GM21825 (cell line): ENCODE results near the gene ADSL.

ENCODE experiments used
- ATAC-seq: cut with Tn5 transposase; IDR thresholded peaks from one replicate; pipeline ENCODE4 v1.9.1; 2021; ENCODE audit warnings: mild to moderate bottlenecking, moderate library complexity; ENCODE audit not compliant: unreplicated experiment

Gene ADSL

DNA sequence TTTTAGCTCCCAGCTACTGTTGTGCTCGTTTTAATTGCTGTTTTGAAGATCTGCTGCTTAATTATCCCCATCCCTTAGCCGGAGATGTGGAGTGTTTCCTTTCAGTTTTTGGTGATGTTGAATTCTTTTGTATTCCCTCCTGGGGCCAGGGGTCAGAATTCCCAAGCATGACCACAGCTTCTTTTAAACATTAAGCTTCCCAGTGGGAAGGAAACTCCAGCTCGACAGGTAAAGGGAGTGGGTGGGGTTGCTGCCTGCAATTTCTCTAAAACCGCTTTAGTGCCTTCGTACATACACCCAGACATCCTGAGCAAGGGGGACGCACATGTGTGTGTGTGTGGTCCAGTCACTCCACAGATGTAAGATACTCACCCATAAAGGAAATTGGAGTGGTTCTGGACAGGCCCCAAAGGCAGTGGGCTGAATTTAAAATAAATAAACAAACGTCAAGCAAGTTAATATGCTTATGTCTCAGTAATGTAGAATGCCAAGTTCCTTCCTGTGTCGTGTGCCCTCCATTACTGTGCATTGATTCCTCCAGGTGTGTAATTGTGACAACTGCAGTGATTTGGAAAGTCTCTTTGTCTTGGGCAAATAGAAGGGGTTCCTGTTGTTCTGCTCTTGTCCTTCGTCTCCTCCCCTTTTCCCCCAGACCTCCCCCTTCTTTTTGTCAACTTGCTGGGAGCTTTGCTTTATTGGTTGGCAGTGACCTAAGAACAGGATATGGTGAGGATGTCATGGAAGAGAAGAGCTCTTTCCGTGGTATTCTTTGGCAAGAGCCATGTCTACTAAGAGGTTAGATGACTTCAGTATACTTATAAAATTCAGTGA, 19.2 kb upstream of the ADSL start:
- no peak for ATAC-seq

DNA sequence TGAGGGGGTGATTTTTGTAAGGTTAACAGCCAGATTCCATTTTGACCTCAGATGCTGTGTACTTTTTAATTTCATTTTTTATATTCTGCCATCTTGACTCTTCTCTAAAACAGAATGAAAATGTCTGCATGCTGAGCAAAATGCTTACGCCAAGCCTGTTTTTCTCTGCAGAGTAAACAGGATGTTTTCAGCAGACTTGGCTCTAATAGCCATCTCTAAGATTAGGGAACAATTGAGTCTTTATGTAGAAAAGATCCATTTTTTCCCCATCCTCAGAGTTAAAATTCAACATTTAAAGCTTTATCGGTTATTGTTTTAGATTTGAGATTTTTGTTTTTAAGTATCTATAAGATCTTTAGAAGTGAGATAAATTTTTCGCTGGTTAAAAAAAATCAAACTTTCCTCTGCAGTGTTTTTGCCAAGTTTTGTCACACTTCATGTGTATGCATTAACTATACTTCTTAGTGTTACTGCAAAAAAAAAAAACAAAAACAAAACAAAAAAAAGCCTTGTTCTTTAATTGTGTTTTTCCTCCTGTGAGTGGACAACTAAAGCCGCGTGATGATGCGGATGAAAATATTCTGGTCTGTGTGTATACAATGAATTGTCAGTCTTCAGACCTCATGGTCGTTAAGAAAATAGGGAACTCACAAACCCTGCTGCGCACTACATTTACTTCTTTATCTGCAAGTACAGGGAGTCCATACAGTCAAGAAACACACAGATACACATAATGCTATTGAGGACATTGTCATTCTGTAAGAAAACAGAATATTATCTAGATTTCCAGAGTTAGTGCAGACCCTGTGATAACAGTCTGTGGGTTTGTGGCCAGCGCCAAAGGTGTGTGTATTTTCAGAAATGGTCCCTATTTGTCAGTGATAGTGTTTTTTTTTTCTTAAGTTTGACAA, 17.5 kb upstream of the ADSL start:
- ATAC-seq = no peak

DNA sequence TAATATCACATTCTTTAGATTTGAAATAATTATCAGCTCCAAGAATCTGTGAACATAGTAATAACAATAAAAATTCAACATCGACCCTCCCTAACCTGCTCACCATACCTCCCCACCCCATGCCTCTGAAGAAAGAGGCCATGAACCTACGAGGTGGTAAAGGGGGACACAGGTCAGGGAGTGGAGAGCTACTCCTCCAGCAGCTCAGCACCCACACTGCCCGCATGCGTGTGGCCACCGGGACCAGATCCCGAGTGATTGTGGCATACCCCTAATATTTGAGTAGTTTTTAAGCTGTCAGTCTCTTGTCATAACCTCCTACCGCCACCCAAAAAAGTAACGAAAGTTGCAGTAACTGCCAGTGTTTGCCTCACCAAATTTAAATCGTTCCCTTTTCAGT, 16.8 kb upstream of the ADSL start:
- ATAC-seq = no peak

DNA sequence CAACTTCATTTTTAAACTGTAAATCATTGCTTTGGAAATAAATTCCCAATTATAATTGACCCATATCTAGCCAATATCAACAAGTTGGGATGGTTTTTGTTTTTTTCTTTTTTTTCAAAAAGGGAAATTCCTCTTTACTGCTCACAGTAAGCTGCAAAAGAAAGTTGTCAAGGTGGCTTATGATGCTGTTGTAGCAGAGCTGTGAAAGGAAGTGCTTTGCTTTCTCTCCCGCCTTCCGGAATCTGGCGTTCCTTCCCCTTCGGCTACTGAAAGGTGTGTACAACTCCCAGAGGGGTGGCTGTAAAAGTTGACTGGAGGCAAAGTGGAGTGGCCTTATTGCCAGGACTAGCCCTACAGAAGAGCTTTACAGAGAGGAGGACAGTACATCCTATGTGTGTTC, 16.2 kb upstream of the ADSL start:
- ATAC-seq = no peak

DNA sequence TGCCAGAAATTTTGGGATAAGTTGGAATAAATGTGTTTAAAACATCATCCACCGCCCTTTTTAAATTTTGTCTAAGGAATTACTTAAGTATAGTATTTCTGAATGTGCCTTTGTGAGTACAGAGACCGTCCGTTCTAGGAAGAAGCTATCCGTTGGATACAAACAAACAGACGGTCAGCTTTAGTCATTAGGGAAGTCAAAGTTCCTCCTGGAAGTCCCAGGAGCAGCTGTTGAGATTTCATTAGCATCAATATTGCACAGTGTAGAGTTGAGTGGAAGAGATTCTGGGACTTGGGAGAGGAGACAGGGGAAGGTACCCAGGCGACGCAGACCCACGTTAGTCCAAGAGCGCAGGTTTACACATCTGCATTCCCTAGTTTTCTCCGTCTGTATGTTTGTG, 15.7 kb upstream of the ADSL start:
- no peak for ATAC-seq

DNA sequence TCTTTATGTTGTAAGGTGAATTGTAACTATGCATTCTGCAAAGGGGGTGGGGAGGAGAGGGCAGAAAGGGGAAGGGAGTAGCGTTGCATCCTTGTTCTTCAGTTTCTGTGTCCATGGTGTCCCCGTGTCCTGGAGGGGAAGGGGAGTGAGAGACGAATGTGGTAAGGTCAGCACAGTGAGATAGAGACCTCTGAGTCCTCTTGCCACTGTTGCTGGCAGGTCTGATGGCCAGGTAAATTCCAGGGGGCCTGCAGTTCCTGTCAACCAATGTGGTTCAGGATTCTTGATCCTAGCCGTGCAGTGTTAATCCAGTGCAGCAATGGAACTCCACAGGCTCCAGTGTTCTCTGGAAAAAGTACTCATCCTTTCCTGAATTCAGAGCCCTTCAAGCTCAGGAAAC, 14.6 kb upstream of the ADSL start:
- ATAC-seq = no peak

DNA sequence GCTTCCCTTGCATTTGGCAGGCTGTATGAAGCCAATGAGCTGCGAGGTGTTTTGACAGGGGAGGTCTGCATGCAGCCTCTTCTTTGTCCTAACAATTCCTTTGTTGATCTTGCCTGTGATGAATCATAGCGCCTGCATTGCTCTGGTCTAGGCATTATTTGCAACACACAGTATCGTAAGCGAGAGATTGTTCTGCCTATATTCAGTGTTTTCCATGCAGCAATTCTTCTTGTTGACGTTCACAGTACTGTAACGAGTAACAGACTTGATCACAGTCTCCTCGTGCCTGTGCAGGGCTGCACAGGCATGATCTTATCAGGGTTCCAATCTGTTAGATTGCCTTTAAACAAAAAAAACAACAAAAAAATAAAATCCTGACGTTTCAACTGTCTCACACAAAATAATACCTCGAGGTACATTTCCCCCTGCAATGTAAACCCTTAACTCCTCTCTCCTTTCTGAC, 13.9 kb upstream of the ADSL start:
- ATAC-seq = no peak

DNA sequence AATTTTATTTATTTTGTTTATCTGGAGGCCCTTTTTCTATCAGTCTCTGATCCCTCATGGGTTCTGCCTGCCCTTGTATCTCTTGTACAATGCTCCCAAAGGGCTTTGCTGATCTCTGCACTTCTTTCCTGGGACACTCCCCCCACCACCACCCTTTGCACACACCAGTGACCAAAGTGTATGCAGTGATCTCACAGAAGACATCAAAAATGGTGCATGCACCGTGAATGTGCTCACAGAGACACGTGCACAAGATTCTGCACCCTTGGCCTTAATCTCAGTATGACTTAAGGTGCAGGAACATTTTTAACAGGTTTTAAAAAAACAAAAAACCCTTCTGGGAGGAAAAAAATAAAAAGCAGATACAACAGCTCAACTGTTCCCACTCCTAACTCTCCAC, 12.2 kb upstream of the ADSL start:
- no peak for ATAC-seq

DNA sequence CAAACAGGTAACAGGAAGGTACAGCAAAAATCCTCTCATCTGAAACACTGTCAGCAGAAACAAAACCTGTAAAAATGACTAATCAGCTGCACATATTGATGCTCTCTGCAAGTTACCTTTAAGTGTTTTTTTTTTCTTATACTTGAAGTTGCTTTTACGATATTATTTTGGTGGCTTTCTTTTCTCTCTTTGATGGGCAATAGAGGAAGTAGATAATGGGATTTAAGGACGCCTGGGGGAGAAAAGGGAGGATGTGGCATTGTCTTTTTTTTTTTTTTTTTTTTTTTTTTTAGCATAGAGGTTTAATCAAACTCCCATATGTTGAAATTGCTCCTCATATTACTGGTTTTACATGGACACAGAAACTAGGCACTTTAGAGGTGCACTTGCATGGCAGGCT, 11.4 kb upstream of the ADSL start:
- no peak for ATAC-seq

DNA sequence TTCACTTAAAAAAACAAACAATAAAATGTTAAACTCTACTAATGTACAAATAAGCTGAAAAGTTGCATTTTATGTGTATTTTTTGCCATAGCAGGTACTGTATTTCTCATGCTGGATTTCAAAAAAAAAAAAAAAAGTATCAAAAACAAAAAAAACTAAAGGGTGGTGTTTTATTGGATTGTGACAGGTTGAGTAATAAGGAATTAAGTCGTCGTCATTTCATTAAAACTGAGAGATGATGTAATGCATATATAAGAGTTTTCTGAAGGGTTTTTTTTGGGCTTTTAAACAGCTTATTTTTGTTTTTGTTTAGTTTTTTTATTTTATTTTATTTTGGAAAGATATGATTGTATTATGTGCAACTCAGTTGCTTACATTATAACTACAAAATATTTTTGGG, 10.9 kb upstream of the ADSL start:
- no peak for ATAC-seq

DNA sequence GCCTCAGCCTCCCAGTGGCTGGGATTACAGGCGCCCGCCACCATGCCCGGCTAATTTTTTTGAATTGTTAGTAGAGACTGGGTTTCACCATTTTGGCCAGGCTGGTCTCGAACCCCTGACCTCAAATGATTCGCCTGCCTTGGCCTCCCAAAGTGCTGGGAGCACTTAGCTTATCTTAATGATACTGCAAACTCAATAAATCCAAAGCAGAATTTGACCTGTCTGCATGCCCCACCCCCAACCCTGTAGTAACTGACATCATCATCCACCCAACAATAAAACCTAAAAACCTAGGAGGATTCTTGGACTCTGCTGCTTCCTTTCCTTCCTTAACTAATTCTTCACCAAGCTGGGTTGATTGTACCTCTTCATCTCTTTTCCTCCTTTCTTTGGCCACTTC, 6.3 kb upstream of the ADSL start:
- ATAC-seq = no peak

DNA sequence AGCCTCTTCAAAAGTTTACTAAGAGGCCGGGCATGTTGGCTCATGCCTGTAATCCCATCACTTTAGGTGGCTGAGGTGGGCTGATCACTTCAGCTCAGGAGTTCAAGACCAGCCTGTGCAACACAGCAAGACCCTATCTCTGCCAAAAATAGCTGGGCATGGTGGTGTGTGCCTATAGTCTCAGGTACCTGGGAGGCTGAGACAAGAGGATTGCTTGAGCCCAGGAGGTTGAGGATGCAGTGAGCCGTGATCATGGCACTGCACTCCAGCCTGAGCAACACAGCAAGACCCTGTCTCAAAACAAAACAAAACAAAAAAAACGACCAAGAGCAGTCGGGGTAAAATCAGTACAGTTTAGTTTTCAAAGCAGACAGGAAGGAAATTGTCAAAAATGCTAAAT, 4.7 kb upstream of the ADSL start:
- ATAC-seq = no peak

DNA sequence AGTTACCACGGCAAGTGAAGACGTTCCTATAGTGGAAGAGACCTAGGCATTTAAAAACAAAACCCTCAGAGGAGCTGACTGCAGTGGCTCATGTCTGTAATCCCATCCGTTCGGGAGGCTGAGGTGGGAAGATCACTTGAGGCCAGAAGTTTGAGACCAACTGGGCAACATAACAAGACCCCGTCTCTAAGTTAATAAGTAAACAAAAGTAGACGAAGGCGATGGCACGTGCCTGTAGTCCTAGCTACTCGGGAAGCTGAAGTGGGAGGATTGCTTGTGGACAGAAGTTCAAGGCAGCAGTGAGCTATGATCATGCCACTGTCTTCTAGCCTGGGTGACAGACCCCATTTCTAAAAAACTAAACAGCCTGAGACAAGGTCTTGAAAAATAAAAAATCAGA, 3.8 kb upstream of the ADSL start:
- no peak for ATAC-seq

DNA sequence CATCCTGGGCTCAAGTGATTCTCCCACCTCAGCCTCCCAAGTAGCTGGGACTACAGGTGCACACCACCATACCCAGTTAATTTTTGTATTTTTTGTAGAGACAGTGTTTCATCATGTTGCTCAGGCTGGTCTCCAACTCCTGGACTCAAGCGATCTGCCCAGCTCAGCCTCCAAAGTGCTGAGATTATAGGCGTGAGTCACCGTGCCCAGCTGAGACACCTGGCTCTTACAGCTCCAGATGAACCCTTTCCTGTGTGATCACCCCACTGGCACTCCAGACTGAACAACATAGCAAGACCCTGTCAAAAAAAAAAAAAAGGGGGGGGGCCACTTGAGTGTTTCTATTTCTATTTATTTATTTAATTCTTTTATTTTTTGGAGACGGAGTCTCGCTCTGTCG, 1.0 kb upstream of the ADSL start:
- ATAC-seq = no peak

DNA sequence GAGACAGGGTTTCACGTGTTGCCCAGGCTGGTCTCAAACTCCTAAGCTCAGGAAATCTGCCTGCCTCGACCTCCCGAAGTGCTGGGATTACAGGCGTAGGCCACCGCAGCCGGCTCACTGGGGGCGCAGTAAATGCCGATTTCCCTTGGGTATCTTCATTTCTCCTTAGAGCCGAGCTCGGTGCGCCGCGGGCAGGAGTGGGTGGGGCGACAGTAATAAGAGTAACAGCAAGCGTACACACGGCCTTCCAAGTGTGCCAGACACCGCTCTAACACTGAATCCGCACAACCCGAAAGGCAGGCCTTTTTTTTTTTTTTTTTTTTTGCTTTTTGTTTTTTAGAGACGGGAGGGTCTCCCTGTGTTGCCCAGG, 500 bp upstream of the ADSL start:
- peak; percentile 21 for ATAC-seq

DNA sequence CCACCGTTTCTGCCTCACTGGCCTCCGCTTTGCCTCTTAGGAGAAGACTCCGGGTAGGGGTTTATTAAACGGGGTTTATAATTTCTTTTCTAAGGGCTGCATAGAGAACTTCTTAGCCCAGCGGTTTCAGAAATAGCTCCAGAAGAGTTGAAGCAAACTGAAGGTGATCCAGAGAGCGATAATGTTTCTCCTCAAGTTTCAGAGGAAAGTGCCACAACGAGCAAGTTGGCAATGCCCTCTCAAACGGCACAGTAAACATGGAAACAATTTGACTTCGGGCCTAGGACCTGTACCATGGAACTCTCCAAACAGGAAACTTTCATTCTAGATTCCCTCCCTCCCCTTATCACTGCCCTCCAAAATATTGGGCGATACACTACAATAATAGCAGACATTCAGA, 1.0 kb downstream of the ADSL start:
- no peak for ATAC-seq

DNA sequence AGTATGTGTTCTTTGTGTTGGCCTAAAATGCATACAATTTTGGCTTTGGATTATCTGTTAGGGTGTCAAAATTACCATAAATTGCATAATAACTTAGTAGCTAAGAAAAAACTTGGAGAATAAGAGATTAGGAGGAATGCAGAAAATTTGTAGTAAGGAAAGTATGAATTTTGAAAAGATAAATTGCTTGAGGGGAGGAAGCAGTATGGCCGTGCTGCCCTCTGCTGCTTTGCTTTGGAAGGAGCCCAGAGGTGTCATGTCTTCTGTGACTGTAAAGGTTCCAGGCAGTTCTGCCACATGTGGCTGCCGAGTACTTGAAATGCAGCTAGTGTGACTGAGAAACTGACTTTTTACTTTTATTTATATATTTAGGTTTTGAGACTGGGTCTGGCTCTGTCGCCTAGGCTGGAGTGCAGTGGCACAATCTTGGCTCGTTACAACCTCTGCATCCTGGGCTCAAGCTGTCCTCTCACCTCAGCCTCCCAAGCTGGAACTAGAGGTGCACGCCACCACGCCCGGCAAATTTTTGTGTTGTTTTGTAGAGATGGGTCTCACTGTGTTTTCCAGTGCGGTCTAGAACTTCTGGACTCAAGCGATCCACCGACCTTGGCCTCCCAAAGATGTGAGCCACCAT, 1.8 kb downstream of the ADSL start:
- no peak for ATAC-seq

DNA sequence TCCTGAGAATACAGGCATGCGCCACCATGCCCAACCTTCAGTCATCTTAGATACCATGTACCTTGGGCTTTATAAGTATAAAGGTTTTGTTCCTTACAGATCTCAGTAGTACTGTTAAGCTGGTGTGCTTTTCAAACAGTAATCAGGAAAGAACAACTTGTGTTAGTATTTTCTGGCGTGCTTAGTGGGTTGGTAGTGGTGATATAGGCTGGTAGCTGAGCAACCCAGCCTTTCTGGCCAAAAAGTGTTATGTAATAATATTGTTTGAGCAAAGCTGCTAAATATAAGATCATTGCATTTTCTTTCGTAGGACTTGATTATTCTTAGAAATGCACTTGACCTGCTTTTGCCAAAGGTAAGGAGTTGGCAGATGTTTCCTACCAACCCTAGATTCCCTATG, 6.5 kb downstream of the ADSL start:
- no peak for ATAC-seq

DNA sequence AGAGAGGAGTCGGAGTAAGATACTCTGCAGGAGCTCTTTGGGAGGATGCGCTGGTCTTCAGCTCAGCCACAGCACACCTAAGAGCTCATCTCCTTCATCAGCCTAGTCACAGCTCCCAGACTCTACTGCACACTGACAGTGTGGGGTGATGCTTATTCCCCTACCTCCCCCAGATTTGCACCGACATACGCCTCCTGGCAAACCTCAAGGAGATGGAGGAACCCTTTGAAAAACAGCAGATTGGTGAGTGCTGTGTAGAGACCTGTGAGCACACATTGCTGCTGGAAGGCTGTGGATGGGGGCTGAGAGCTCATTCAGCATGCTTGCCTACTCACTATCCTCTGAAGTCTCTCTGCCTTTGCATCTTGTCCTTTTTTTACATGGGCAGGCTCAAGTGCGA, 14.8 kb downstream of the ADSL start:
- ATAC-seq = no peak

DNA sequence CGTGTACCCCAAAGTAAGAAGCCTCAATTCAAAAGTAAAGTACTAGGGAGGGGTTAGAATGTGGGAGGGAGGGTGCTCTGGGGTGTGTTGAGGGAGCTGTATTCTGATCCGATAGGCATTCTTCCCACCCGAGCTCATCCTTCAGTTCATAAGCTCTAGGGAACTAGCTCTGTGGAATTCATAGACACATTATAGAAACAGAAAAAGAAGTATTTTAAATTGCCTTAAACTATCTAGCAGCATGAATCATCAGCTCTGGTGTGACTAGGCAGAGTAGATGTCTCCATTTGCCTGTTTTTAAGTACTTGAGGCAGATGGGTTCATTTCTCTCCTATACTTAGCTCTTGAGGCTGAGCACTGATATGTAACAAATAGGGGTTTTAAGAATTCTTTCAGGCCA, 16.8 kb downstream of the ADSL start:
- ATAC-seq = no peak

DNA sequence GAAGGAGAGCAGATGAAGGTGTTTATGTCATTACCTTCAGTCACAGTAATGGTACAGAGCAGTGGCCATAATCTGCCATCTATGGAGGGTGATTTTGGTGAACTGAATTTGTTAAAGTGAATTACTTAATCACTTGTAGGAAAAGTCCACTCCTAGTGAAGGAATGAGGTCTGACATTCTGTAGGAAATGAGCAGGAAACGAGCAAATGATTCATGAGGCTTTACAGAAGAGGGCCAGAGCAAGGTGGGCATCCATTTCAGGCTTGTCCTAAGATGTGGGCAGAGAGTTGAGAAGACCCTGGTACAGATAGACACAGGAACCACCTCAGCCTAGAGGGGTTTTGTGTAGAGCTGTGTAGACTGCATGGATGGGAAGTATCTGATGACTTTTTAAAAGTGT, 18.1 kb downstream of the ADSL start:
- ATAC-seq = no peak

DNA sequence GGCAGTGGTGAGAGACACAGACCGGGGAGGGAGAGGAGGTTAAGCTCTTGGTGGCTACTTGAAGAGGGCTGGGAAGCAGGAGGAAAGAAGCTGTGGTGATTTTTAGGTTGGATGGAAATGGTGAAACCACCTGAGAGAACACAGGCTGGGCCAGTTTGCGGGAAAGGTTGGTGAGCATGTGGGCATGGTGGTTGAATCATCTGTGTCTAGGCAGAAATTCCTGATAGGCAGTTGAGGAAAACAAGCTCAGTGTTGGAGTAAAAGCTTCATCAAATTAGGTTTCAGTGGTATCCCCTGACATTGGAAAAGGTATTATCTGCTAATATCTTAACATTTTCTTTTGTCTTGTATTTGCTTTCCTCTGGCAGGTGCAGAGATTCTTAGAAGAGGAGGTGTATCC, 19.8 kb downstream of the ADSL start:
- ATAC-seq = no peak
